Measurements from ENCODE around the gene AGPAT4. TPM values are rescaled to one million over a fixed set of nuclear protein-coding genes. Genes with fewer than 3 reads are reported as not detected.
A peak's percentile ranks its signal among the peaks of the same experiment; 100 is the strongest.
"Not testable (repeated sequence)": the region's sequence is repeated elsewhere in the genome, so short reads cannot be mapped to it uniquely, and the experiment has no call there.

Gene AGPAT4
- polyA plus RNA-seq, 1 donor from 2014 or later: 0.98 TPM

GRCh38 chr6:161137320-161137719 is 136.5 kb downstream of the AGPAT4 start:
- Mint-ChIP-seq H3K9me3 (no peaks in the 10 kb centered on the region), H3K27ac (no peak overlapping the region), H3K4me3 (no peak overlapping the region), H3K36me3 (no peaks in the 10 kb centered on the region), H3K27me3 (no peaks in the 10 kb centered on the region), H3K4me1 (peaks cover 0 to 7% (median 4%) of the 10 kb centered on the region in 3 donors)

DNA sequence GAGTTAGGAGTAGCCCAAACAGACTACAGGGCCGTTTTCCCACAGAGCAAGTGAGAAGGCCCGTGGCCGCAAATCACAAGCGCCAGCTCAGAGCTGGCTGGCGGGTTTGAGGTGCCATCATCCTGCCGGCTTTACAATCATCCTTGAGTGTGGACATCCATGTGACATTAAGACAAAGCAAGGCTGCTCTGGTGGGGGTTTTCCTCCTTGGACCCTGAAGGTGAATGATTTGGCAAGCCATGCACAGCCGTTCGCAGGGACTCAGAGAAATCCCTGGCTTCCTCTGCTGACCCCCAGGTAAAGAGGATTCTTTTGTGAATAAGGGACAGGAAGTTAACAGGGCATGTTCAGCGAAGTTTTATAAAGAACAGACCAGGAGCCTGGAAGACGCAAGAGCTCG is 137.2 kb downstream of the AGPAT4 start:
- Mint-ChIP-seq H3K27ac (no peak overlapping the region), H3K4me1 (peaks cover 0 to 7% (median 4%) of the 10 kb centered on the region in 3 donors), H3K4me3 (no peak overlapping the region), H3K9me3 (no peaks in the 10 kb centered on the region), H3K27me3 (no peaks in the 10 kb centered on the region), H3K36me3 (no peaks in the 10 kb centered on the region)

DNA sequence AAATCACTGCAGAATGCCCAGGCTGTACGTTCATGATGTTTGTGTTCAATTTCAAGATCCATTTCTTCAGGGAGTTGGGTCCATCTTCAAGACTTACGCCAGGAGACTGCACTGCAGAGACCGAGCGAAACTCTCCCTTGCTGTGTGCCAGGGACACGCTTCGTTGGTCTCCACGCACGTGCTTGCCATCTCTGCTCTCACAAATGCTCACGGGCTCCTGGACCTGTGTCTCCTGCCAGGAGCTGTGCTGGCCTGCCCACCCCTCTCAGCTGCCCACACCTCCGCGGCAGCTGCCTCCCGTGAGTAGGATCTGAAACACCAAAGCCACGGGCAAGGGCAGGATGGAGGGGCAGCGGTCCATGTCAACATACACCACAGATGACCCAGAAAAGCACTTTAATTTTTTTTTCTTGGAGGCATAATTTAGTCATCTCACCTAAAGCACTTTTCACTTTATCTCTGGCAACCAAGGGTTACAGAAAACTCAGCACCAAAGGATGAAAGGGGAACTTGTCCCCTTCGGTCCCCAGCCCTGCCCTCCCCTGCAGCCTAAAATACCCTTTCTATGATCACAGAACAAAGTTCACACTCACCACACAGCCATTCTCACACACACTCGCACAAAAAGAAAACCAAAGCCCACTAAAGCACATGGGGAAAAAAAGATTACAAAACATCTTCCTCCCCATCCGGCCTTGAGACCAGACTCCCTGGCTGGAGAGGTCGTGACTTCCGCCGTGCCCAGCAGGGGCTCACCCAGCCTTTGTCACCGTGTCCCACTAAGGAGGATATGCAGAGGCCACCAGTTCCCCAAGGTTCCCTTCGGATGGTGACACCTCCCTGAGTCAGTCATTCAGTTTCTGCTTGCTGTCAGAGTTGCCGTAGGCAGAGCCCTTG is 137.9 kb downstream of the AGPAT4 start:
- Mint-ChIP-seq H3K27me3 (no peaks in the 10 kb centered on the region), H3K4me1 (peaks cover 0 to 7% (median 4%) of the 10 kb centered on the region in 3 donors)

DNA sequence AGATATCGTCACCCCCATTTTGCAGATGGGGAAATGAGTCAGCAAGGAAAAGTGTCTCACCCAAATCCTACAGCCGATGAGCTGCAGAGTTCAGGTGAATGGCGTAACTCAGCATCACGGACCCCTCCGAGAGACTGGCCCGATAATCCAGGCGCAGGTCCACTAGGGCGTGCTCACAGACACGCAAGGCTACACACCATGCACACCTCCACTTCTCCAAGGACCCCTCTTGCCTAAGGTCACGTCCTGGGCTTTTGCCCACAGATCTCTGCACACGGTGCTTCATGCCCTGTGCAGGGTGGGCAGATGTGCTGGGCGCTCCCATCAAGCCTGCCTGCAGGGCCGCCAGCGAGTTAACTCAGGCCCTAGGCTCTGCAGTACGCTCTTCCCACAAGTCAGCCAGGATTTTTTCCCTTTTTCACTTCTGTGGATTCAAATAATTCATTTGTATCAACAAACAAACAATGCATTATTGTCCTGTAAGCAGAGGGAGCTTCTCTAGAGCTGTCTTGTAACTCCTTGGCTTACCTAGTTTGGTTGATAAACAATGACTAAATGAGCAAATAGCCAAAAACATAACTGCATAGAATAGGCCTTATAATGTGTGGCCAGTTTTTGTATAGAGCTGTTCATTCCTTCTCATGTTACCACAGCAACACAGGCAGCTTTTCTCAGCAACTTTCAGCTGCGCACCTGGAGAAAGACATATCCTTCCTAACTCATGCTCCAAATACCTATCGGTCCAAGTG is 139.1 kb downstream of the AGPAT4 start:
- H3K36me3 Mint-ChIP-seq: peaks cover 5% of the 10 kb centered on the region
- no peaks in the 10 kb centered on the region for H3K9me3 Mint-ChIP-seq

More for the DNA sequence above, 137.9 kb downstream of the AGPAT4 start:
- H3K27ac Mint-ChIP-seq: peak overlapping the region in 1 of 3 donors; percentile 75
- no peaks in the 10 kb centered on the region for H3K9me3 Mint-ChIP-seq
- H3K4me3 Mint-ChIP-seq: no peak overlapping the region
- H3K36me3 Mint-ChIP-seq: no peaks in the 10 kb centered on the region

GRCh38 chr6:161133963-161134362 is 139.9 kb downstream of the AGPAT4 start:
- no peak overlapping the region for H3K4me3 Mint-ChIP-seq
- no peak overlapping the region for H3K27ac Mint-ChIP-seq
- H3K4me1 Mint-ChIP-seq: peaks cover 0 to 7% (median 4%) of the 10 kb centered on the region in 3 donors
- peaks cover 7% of the 10 kb centered on the region for H3K36me3 Mint-ChIP-seq
- H3K9me3 Mint-ChIP-seq: no peaks in the 10 kb centered on the region
- no peaks in the 10 kb centered on the region for H3K27me3 Mint-ChIP-seq

More for the DNA sequence above, 139.1 kb downstream of the AGPAT4 start:
- Mint-ChIP-seq H3K27me3 (no peaks in the 10 kb centered on the region), H3K4me3 (no peak overlapping the region), H3K27ac (peak overlapping the region in 1 of 3 donors; percentile 57), H3K4me1 (peaks cover 0 to 7% (median 4%) of the 10 kb centered on the region in 3 donors)

DNA sequence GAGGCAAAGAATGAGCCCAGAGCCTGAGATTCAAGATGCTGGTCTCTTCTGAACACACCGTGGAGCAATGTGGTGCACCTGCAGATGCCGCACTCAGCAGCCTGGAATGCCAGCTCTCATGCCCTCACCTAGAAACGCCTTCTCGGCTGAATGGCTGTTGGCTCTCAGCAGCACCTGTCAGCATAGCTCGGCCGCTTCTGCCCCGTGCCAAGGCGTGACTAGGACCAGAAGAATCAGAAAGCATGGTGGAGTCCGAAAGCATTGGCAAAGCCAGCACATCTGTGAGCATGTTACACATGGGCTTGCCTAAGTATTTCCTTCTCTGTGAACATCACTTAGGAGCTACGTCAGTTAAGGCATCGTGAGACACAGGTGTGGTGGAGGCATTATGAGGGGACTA is 141.5 kb downstream of the AGPAT4 start:
- no peaks in the 10 kb centered on the region for H3K27me3 Mint-ChIP-seq
- no peaks in the 10 kb centered on the region for H3K9me3 Mint-ChIP-seq
- H3K27ac Mint-ChIP-seq: no peak overlapping the region
- H3K4me3 Mint-ChIP-seq: no peak overlapping the region
- peaks cover 7% of the 10 kb centered on the region for H3K36me3 Mint-ChIP-seq
- peaks cover 0 to 7% (median 4%) of the 10 kb centered on the region in 3 donors for H3K4me1 Mint-ChIP-seq

GRCh38 chr6:161130967-161131766 is 142.7 kb downstream of the AGPAT4 start:
- H3K9me3 Mint-ChIP-seq: no peaks in the 10 kb centered on the region
- H3K36me3 Mint-ChIP-seq: peaks cover 13% of the 10 kb centered on the region
- no peak overlapping the region for H3K4me3 Mint-ChIP-seq
- no peak overlapping the region for H3K27ac Mint-ChIP-seq
- H3K4me1 Mint-ChIP-seq: peaks cover 0 to 6% (median 4%) of the 10 kb centered on the region in 3 donors
- H3K27me3 Mint-ChIP-seq: no peaks in the 10 kb centered on the region

DNA sequence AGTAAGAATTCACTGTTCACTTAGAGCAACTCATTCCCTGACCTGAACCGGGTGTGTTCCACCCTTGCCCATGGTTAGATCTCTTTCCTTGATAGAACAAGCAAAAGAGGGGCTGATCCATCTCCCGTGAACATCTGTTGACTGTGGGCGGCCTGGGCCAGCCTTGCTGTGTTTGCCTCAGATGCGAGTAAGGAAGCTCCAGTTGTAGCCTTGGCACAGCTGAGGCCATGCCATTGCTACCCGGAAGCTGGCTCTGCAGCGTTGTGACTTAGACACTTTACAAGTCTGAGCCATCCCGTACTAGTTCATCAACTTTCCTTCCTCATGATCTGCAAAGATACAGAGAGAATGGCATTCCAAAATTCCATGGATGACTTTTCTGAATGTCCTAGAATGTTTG is 143.3 kb downstream of the AGPAT4 start:
- peaks cover 13% of the 10 kb centered on the region for H3K36me3 Mint-ChIP-seq
- no peaks in the 10 kb centered on the region for H3K9me3 Mint-ChIP-seq
- H3K27me3 Mint-ChIP-seq: no peaks in the 10 kb centered on the region
- peaks cover 0 to 4% (median 4%) of the 10 kb centered on the region in 3 donors for H3K4me1 Mint-ChIP-seq
- H3K27ac Mint-ChIP-seq: no peak overlapping the region
- H3K4me3 Mint-ChIP-seq: no peak overlapping the region

GRCh38 chr6:161128680-161129196 is 145.1 kb downstream of the AGPAT4 start:
- Mint-ChIP-seq H3K4me3 (no peak overlapping the region), H3K36me3 (peaks cover 25% of the 10 kb centered on the region), H3K27ac (no peak overlapping the region), H3K27me3 (no peaks in the 10 kb centered on the region), H3K9me3 (peaks cover 0 to 12% (median 0%) of the 10 kb centered on the region in 3 donors), H3K4me1 (no peaks in the 10 kb centered on the region)

- Mint-ChIP-seq H3K4me3 (no peak overlapping the region), H3K9me3 (peaks cover 0 to 17% (median 0%) of the 10 kb centered on the region in 3 donors), H3K36me3 (peaks cover 30% of the 10 kb centered on the region), H3K4me1 (no peaks in the 10 kb centered on the region), H3K27ac (no peak overlapping the region), H3K27me3 (no peaks in the 10 kb centered on the region)
Observed at GRCh38 chr6:161128230-161128629, 145.6 kb downstream of the AGPAT4 start.

DNA sequence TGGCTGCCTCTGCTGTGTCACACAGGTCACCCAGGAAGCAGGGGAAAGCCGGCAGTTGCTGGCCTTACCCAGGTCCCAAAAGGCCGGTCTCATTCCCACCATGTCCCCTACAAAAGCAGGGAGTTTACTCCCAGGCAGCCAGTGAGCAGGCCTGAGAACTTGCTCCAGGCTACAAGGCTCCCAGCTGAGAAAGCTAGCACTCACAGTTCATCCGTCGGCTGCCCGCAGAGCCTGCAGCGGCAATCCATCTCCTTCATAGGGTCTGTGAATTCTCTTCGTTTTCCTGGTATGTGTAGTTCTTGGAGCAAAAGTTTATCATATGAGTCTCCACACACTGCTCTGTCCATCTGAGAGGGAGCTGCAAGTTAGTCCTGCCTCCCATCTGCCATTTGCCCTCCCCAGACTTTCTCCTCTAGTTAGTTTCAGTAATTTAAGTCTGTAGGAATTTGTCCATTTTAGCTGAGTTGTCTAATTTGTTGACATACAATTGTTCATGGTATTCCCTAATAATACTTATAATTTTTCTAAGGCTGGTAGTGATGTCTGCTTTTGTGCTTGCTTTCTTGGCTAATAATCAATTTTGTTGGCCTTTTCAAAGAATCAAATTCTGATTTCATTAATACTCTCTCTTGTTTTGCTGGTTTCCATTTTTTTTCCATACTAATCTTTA is 146.7 kb downstream of the AGPAT4 start:
- no peaks in the 10 kb centered on the region for H3K27me3 Mint-ChIP-seq
- H3K27ac Mint-ChIP-seq: no peak overlapping the region
- no peaks in the 10 kb centered on the region for H3K4me1 Mint-ChIP-seq
- peaks cover 0 to 18% (median 1%) of the 10 kb centered on the region in 3 donors for H3K9me3 Mint-ChIP-seq
- peaks cover 37% of the 10 kb centered on the region for H3K36me3 Mint-ChIP-seq
- peak overlapping the region in 1 of 4 donors; percentile 56 for H3K4me3 Mint-ChIP-seq

- peaks cover under 1 to 18% (median 6%) of the 10 kb centered on the region in 3 donors for H3K9me3 Mint-ChIP-seq
- no peaks in the 10 kb centered on the region for H3K4me1 Mint-ChIP-seq
- no peaks in the 10 kb centered on the region for H3K27me3 Mint-ChIP-seq
- peaks cover 42% of the 10 kb centered on the region for H3K36me3 Mint-ChIP-seq
- H3K27ac Mint-ChIP-seq: no peak overlapping the region
- no peak overlapping the region for H3K4me3 Mint-ChIP-seq
Observed at GRCh38 chr6:161125591-161125990, 148.3 kb downstream of the AGPAT4 start.

- Mint-ChIP-seq H3K9me3 (peaks cover 1 to 28% (median 14%) of the 10 kb centered on the region in 3 donors), H3K36me3 (peaks cover 46% of the 10 kb centered on the region)
- H3K4me1 Mint-ChIP-seq, H3K27ac Mint-ChIP-seq, H3K27me3 Mint-ChIP-seq, H3K4me3 Mint-ChIP-seq: not testable (repeated sequence)
Observed at GRCh38 chr6:161123319-161123718, 150.5 kb downstream of the AGPAT4 start.

- no peak overlapping the region for H3K27ac Mint-ChIP-seq
- H3K4me1 Mint-ChIP-seq: peaks cover 0 to 2% (median 0%) of the 10 kb centered on the region in 3 donors
- no peaks in the 10 kb centered on the region for H3K27me3 Mint-ChIP-seq
- H3K9me3 Mint-ChIP-seq: peaks cover 1 to 14% (median 10%) of the 10 kb centered on the region in 3 donors
- no peak overlapping the region for H3K4me3 Mint-ChIP-seq
- H3K36me3 Mint-ChIP-seq: peaks cover 31% of the 10 kb centered on the region
Observed at GRCh38 chr6:161117942-161118341, 155.9 kb downstream of the AGPAT4 start.

All from IgD-negative memory B cell (primary cell).